ELF-1 (cell line): ENCODE measurements around the gene GRIK5.

Source experiments
- DNase-seq: peaks from one replicate; pipeline ENCODE4 v3.0.0-alpha.2; 2016; ENCODE audit warnings: low read depth, low spot score

Gene GRIK5

DNA sequence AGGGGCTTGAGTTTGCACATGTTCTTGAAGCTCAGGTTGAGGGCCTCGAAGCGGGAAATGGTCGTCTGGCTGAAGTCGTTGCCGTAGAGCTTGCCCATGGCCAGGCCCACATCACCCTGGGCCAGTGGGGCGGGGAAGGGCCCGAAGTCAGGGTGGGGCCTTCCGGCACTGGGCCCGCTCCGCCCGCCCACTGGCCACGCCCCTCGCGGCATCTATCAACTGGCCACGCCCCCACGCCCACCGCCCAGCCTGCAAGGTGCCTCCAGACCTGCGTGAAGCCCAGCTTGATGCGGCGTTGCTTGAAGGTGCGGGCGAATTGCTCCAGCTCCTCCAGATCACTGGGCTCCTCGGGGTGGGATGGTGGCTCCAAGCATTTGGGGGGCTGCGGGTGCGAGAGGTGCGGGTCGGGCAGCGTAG lies 25.8 kb upstream of the GRIK5 start:
- DNase-seq, result peak; percentile 79

DNA sequence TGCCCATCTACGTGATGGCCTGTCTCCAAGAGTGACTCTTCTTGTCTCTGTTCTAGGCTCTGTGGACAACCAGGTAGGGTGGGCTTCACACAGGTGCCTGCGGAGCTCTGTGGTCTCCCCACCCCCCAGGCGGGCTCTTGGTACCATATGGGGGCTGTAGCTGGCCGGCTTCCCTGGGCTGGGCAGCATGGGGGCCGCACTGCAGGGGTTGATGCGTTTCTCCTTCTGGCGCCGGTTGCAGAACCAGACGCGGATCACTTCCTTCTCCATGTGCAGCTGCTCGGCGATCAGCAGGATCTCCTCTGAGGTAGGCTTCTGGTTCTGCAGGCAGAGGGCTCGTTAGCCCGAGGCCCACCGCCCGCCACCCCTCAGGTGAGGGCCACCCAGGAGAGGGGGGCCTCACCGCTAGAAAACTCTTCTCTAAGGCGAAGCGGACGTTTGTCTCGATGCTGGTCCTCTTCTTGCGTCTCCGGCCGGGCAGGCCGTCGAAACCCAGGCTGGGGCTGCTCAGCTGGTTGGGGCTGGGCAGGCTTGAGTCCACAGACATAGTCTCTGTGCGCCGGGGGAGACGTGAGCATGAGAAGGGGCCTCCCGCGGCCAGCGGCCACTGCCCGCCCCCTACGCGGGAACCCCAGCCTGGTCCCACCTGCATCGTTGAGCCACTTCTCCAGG lies 25.3 kb upstream of the GRIK5 start:
- DNase-seq, result peak; percentile 17

DNA sequence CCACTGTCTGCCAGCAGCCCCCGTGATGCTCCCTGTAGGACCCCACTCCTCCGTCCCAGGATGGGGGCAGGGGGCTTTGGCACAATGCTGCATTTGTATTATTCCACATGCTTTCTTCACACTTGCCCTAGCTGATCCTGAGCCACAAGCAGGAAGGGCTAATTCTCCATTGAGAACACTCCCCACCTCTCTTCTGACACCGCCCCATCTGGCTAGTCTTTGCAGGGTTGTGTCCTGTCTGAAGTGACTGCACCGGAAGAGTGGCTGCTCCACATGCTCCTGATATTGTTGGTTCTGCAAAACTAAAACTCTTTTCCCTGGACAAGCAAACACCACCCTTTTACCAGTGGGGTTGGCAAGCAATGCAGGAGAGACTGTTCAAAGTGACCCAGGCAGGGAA lies 23.9 kb upstream of the GRIK5 start:
- DNase-seq, result no peak

DNA sequence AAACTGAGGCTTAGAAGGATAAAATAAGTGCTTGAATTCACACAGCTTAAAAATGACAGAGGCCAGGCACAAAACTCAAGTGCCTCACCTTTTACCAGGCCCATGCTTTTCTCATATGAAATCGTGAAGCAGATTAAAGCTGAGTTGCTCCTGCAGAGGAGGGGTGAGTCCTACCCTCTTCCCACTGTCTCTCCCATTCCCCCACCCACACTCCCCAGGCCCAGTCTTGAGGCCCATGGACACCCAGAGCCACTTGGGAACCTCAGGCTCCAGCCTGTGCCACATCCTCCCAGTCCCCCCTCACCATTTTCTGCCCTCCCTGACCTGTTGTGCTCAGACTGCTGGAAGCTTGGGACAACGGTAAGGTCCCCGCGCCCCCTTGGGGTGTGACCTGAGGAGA lies 23.5 kb upstream of the GRIK5 start:
- DNase-seq, result no peak

DNA sequence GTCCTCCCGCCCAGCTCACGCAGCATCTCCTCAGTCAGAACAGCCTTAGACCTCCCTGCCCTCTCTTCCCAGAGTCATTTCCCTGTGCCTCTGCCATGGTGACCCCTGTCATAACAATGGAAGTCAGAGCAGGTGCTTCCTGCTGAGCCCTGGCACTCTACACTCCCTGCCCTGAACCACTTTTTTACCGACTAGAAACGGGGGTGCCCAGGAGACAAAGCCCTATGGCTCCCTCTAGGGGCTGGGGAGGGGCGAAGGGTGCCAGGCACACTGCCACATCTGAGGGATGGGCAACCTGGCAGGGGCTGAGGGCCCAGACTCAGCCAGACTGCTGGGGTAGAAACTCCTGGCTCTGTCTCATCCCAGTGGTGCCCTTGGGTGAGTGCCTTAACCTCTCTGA lies 22.3 kb upstream of the GRIK5 start:
- DNase-seq, result peak; percentile 28

DNA sequence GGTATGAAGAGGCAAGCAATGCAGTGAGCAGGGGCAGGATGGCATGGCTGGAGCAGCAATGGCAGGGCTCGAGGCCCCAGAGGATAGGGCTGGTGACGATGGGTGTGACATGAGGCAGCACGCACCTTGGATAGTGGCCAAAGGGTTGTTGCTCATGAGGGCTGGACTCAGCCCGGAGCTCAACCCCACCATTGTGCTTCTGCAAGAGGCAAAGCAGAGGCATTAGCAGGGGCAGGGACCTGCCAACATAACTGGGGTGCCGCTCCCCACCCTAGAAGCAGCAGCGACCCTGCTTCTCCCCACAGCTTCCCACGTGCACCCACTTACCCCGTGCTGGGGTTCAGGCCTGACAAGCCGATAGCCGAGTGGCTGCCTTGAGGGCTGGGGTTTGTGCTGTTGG lies 21.7 kb upstream of the GRIK5 start:
- DNase-seq, result no peak

DNA sequence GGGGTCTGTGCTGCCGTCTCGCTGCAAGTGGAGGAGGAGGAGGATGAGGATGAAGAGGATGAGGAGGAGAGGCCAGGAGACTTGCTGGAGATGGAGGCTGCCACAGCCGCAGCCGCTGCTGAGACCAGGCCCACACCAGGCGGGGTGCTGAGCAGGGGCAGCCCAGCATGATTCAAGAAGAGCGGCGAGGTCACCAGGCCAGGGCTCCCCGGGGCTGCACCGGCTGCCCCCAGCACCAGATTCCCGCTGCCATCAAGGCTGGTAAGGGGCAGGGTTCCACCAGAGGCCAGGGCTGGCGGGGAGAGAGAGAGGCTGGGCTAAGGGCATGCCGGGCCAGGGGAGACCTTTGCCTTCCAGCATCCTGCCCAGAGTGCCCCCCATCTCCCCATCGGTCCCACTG lies 21.3 kb upstream of the GRIK5 start:
- no peak for DNase-seq

DNA sequence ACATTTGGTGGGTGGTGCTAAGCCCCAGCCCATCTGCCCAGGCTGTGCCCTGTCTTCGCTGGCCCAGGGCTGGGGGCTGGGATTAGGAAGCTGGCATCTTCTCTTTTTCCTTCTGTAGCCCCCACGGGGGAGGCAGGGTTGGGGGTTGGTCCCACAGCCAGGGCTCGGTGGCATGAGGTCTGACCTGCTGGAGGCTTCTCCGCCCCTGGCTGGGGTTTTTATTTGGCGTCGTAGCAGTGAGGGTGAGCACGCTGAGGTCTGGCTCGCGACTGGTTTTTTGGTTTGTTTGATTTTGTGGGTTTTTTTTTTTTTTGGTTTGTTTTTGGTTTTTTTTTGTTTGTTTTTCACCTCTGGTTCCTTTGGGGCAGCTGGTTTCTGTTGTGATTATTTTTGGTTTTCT lies 20.7 kb upstream of the GRIK5 start:
- no peak for DNase-seq

DNA sequence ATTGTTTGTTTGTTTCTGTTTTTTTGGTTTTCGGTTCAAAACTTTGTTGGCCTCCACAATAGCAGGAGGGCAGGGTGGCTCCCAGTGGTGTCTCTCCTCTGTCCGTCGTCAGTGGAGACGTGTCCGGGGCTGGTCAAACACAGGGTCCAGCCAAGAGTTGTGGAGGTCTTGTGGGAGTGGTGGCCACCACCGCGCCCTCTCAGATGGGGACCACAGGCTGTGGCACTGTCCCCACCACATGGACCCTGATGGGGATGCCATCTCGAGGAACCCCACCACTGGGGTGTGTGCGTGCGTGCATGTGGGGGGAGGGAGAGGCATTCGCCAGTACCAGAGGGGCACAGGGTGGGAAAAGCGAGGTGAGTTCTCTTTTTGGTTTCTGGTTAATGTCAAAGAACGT lies 19.8 kb upstream of the GRIK5 start:
- no peak for DNase-seq

DNA sequence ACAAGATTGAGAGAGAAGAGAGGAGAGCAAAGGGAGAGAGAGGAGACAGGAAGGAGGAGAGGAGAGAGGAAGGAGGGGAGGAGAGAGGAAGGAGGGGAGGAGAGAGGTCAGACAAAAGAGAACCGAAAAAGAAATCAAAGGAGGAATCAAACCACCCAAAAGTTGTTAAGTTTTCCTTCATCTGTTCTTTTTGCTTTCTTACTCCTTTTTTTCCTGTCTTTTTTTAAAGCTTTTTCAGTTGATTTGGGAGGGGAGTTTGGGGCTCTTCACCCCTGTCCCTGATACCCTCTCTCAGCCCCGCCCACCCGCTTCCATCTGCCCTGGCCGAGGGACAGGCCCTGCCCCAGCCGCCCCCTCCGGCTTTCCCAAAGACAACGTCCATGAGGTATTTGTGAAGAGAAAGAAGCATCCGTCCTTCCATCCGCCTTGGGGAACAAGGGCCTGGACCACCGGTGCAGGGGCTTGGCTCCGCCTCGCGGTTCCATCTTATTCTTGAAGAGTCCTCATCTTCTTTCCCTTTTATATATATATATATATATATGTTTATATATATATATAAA lies 19.3 kb upstream of the GRIK5 start:
- DNase-seq, result no peak

DNA sequence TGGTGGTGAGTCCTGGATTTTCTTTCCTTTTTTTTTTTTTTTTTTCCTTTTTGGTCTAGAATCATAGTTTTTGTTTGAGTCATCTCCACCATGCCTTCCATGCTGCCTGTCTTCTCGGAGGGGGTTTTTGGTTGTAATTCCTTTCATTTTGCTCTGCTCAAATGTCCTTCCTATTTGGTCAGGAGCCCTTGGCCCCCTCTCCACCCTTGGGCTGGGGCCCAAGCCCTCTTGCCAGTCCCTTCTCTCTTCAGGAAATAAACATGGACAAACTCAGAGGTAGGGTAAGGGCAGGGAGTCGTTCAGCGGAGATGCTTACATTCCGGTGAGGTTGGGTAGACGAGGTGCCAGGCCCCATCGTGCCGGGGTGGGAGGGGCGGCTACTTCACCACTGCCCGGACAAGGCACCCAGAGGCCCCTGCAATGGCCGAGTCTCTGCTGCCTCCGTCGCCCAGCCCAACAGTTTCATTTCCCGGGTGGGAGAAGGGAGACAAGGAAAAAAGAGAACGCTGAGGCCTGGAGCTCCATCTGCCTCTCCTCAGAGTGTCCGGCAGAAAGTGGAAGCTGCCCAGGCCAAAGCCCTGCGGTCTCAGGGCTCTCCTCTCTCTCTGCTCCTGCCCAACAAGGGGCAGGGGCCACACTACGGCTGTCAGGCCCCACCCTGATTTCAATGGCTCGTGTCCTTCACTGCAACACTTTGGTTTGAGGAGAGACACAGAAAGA lies 18.6 kb upstream of the GRIK5 start:
- DNase-seq, result no peak

DNA sequence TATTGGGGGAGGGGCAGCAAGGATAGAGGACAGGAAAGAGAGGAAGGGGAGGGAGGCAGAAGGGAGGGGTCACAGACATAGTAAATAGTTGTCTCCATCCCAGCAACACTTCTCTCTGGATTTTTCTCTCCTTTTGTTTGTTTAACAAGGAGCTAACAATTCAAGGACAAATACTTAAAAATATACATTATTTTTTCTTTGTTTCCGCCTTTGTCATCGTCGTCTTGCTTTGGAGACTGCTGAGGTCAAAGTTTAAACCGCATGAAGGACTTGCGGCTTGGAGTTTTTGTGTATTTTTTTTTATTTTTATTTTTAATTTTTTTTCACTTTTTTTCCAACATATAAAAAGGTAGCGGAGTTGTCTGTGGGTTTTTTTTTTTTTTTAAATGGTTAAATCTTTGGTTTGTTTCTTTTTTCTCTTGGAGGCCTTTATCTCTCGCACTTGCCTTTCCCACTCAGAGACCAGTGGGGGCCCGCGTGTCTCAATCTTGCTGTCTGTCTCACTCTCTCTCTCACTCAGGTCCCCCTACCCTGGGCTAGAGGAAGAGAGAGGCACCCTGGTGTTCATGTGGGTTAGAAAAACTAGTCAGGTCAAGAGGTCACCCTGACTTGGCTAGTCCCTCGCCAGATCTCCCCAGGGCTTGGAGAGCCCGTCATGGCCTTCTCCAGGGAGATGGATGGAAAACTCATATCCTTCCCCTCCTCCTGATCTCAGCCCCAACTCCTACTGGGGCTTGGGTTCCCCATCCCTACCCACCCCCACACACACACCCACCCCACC lies 17.0 kb upstream of the GRIK5 start:
- peak; percentile 14 for DNase-seq

DNA sequence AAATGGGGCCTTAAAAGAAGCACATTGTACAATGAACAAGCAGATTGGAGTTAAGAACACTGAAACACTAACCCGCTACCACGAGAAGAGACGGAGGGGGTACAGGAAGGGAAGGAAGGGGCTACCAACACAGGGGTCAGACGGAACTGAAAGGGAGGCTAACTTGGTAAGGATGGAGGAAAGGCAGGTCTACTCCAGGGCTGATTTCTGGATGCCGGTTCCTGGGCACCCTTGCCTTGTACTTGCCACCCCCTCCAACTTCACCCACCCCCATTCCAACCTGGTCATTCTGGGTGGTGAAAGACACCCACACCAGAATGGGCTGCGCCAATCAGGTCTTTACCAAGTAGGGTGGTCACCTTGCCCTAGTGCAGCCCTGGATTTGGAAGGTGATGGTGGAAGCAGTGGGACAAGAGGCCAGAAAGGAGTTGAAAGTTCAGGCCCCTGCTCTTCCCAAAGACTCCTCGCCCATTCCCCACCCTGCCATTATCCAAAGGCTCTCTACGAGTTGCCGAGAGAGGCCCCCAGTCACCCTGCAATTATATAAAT lies 16.3 kb upstream of the GRIK5 start:
- no peak for DNase-seq

DNA sequence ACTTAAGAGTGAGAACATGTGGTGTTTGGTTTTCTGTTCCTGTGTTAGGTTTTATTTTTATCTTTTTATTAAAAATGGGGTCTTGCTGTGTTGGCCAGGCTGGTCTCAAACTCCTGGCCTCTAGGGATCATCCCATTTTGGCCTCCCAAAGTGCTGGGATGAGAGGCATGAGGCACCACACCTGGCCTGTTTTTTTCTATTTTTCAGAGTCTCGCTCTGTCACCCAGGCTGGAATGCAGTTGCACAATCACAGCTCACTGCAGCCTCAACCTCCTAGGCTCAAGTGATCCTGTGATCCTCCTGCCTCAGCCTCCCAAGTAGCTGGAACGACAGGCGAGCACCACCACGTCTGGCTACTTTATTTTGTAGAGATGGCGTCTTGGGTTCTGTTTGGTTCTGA lies 13.5 kb upstream of the GRIK5 start:
- DNase-seq, result no peak

DNA sequence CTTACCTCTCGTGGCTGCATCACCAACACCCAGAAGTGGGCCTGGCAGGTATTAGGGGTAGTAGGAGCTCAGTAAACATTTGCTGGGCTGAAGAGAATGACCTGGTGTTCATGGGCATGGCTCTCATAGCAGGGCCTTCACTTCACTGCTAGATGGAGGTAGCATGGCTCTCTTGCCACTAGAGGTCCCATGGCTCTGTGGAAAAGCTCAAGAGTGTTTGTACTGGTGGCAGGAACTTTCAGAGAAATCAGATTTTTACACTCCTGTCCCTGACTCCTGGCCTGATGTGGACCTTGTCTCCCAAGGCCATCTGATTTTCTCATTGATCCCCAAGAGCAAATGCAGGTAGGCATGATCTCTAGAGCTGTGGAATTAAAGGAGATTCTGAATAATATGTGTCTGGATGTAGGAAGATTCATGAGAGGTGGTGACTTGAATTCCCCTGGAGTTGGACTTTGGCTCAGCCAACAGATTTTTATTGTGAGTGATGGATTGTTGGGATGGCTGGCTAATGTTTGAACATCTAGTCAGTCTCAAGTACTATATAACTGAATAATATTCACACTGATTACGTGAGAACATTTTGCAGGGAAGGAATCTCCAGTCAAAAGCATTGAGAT lies 11.7 kb upstream of the GRIK5 start:
- DNase-seq, result no peak

DNA sequence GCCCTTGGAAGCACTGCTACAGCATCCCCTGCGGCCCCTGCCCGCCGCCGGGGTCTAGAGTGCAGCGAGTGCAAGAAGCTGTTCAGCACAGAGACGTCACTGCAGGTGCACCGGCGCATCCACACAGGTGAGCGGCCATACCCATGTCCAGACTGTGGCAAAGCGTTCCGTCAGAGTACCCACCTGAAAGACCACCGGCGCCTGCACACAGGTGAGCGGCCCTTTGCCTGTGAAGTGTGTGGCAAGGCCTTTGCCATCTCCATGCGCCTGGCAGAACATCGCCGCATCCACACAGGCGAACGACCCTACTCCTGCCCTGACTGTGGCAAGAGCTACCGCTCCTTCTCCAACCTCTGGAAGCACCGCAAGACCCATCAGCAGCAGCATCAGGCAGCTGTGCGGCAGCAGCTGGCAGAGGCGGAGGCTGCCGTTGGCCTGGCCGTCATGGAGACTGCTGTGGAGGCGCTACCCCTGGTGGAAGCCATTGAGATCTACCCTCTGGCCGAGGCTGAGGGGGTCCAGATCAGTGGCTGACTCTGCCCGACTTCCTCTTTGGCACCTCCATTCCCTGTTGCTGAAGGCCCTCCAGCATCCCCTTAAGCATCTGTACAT lies 10.9 kb upstream of the GRIK5 start:
- DNase-seq, result no peak

DNA sequence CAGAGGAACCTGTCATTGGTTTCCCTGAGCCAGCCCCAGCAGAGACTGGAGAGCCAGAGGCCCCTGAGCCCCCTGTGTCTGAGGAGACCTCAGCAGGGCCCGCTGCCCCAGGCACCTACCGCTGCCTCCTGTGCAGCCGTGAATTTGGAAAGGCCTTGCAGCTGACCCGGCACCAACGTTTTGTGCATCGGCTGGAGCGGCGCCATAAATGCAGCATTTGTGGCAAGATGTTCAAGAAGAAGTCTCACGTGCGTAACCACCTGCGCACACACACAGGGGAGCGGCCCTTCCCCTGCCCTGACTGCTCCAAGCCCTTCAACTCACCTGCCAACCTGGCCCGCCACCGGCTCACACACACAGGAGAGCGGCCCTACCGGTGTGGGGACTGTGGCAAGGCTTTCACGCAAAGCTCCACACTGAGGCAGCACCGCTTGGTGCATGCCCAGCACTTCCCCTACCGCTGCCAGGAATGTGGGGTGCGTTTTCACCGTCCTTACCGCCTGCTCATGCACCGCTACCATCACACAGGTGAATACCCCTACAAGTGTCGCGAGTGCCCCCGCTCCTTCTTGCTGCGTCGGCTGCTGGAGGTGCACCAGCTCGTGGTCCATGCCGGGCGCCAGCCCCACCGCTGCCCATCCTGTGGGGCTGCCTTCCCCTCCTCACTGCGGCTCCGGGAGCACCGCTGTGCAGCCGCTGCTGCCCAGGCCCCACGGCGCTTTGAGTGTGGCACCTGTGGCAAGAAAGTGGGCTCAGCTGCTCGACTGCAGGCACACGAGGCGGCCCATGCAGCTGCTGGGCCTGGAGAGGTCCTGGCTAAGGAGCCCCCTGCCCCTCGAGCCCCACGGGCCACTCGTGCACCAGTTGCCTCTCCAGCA lies 10.1 kb upstream of the GRIK5 start:
- DNase-seq, result no peak

DNA sequence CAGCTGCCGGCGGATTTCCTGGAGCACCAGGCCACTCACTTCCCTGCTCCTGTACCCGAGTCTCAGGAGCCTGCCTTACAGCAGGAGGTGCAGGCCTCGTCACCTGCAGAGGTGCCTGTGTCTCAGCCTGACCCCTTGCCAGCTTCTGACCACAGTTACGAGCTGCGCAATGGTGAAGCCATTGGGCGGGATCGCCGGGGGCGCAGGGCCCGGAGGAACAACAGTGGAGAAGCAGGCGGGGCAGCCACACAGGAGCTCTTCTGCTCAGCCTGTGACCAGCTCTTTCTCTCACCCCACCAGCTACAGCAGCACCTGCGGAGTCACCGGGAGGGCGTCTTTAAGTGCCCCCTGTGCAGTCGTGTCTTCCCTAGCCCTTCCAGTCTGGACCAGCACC lies 9.3 kb upstream of the GRIK5 start:
- DNase-seq, result no peak

DNA sequence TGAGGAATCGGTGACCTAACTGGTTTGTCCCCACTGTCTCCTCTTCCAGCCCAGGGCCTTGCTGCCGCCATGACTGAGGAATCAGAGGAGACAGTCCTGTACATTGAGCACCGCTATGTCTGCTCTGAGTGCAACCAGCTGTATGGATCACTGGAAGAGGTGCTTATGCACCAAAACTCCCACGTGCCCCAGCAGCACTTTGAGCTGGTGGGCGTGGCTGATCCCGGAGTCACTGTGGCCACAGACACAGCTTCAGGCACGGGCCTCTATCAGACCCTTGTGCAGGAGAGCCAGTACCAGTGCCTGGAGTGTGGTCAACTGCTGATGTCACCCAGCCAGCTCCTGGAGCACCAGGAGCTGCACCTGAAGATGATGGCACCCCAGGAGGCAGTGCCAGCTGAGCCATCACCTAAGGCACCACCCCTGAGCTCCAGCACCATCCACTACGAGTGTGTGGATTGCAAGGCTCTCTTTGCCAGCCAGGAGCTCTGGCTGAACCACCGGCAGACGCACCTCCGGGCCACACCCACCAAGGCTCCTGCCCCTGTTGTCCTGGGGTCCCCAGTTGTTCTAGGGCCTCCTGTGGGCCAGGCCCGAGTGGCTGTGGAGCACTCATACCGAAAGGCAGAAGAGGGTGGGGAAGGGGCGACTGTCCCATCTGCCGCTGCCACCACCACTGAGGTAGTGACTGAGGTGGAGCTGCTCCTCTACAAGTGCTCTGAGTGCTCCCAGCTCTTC lies 8.7 kb upstream of the GRIK5 start:
- DNase-seq, result no peak

DNA sequence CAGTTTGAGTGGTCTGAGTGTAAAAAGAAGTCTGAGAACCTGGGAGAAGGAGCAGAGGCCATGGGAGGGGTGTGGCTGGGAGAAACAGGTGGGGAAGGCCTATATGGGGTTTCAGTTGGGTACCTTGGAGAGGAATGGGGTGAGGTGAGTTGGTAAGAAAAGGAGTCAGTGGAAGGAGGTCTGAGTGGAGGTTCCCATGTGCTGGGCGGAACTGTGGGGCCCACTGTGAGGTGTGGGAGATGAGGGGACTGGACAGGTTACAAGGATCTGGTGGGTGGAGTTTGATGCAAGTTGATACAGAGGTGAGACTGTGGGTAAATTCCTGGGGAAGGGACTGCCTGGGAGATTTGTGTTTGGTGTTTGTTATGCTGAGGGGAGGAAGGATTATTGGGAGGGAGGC lies 8.1 kb upstream of the GRIK5 start:
- no peak for DNase-seq
